Stimulated activated naive CD4-positive, alpha-beta T cell (primary cell): Measurements from ENCODE around the gene NELL1.
A peak's percentile ranks its signal among the peaks of the same experiment; 100 is the strongest.

Experiments used
- DNase-seq, 6 experiments: peaks; one replicate each; lab custom pipeline; 2025; lab: John Stamatoyannopoulos, UW

The NELL1 gene

GRCh38 chr11:20668844-20669819 lies at the start of gene NELL1:
NELL1 (plus strand) TSS chr11:20669586.
- DNase-seq: no peak

- DNase-seq: no peak
These were observed 48.4 kb upstream of the NELL1 start for GRCh38 chr11:20620988-20621387.

- DNase-seq: no peak
These were observed 47.7 kb upstream of the NELL1 start for GRCh38 chr11:20621679-20622078.

GRCh38 chr11:20623252-20623651 lies 46.1 kb upstream of the NELL1 start:
- no peak for DNase-seq

GRCh38 chr11:20626279-20626678 lies 43.1 kb upstream of the NELL1 start:
- no peak for DNase-seq

GRCh38 chr11:20627026-20627425 lies 42.4 kb upstream of the NELL1 start:
- no peak for DNase-seq

- DNase-seq: no peak
These were observed 41.7 kb upstream of the NELL1 start for GRCh38 chr11:20627701-20628100.

GRCh38 chr11:20631519-20632168 lies 37.7 kb upstream of the NELL1 start:
- DNase-seq: no peak

- no peak for DNase-seq
These were observed 37.2 kb upstream of the NELL1 start for GRCh38 chr11:20632169-20632532.

- no peak for DNase-seq
These were observed 35.3 kb upstream of the NELL1 start for GRCh38 chr11:20634044-20634443.

- no peak for DNase-seq
These were observed 34.6 kb upstream of the NELL1 start for GRCh38 chr11:20634781-20635180.

- DNase-seq: no peak
These were observed 31.3 kb upstream of the NELL1 start for GRCh38 chr11:20638074-20638473.

- DNase-seq: no peak
These were observed 29.7 kb upstream of the NELL1 start for GRCh38 chr11:20639688-20640087.

GRCh38 chr11:20640401-20640800 lies 29.0 kb upstream of the NELL1 start:
- no peak for DNase-seq

- DNase-seq: no peak
These were observed 25.0 kb upstream of the NELL1 start for GRCh38 chr11:20644360-20644759.

- peak in 2 of 6 experiments; percentile 1 to 39 for DNase-seq
These were observed 21.3 kb upstream of the NELL1 start for GRCh38 chr11:20647976-20648565.

- no peak for DNase-seq
These were observed 17.1 kb upstream of the NELL1 start for GRCh38 chr11:20652150-20652806.

GRCh38 chr11:20654038-20654437 lies 15.3 kb upstream of the NELL1 start:
- no peak for DNase-seq

GRCh38 chr11:20656901-20657300 lies 12.5 kb upstream of the NELL1 start:
- DNase-seq: no peak

GRCh38 chr11:20658135-20658534 lies 11.3 kb upstream of the NELL1 start:
- DNase-seq: no peak

GRCh38 chr11:20661445-20661844 lies 7.9 kb upstream of the NELL1 start:
- no peak for DNase-seq

- DNase-seq: no peak
These were observed 7.5 kb upstream of the NELL1 start for GRCh38 chr11:20661850-20662249.
